Retina (tissue), 1 donor: ENCODE data around the gene NPIPB9.
"Not testable (repeated sequence)": the region's sequence is repeated elsewhere in the genome, so short reads cannot be mapped to it uniquely, and the experiment has no call there.

Experiments used
- DNase-seq: peaks from one replicate; pipeline ENCODE4 v3.0.0-alpha.2; 2016

Gene NPIPB9

DNA sequence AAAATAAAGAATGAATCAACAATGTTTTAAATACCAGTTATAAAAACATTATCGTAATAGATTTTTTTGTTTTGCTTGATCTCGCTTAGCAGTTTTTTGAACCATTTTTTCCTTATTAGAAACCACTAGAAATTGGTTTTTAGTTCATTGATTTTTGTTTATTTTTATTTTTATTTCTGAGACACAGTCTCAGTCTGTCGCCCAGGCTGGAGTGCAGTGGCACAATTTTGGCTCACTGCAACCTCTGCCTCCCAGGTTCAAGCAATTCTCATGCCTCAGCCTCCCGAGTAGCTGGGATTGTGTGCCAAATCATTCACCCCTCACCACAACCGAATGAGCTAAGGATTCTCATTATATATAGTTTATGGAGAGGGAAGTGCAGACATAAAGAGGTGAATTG, at the start of gene NPIPB9:
NPIPB9 (plus strand) TSS at position 301 of the 400 bp plus-strand sequence.
- not testable (repeated sequence) for DNase-seq

DNA sequence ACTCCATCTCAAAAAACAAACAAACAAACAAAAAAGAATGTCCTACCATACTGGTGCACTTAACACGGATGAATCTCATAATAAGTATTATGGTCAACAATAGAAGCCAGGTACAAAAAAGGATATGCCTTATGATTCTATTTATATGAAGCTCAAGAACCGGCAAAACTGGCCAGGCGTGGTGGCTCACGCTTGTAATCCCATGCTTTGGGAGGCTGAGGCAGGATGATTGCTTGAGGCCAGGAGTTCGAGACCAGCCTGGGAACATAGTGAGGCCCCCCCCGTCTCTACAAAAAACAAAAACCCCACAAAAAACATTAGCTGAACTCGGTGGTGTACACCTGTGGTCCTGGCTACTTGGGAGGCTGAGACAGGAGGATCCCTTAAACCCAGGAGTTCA, 47.3 kb upstream of the NPIPB9 start:
- not testable (repeated sequence) for DNase-seq

GRCh38 chr16:28711220-28712083, 40.1 kb upstream of the NPIPB9 start, which contains the start of gene EIF3C:
Gene EIF3C (plus strand): TSS chr16:28711464. CDS start chr16:28711687, 223 bp downstream.
- not testable (repeated sequence) for DNase-seq

GRCh38 chr16:28722852-28723650, 28.5 kb upstream of the NPIPB9 start:
- DNase-seq: not testable (repeated sequence)

- DNase-seq: not testable (repeated sequence)
Observed at GRCh38 chr16:28731253-28731652, 20.3 kb upstream of the NPIPB9 start.

DNA sequence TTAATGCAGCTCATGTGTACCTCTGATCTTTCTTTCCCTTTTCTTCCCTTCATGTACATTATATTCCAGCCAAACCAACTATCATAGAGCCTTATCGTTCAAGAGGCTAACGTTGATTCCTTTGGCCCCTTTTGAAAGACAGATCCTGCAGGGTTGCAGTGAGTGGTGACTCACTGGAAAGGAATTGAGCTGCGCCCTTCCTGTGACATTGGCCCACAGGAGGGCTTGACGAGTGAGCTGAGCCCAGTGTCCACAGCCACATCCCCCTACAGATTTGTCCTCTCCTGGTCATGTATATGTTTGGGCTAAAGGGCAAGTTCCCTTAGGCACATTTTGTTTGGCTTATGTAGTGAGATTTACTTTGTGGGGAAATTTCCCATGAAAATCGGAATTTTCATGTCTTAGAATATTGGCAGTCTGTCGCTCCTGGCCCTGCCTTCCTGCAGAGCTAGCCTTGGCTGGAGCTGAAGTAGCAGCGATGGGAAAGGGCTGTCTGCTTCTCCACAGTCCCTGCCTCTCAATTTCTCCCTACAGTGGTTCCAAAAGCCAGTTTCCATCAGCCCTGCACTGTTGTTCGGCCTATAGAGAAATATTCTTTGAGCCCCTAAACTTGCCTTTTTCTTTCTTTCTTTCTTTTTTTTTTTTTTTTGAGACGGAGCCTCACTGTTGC, 19.0 kb upstream of the NPIPB9 start:
- DNase-seq: not testable (repeated sequence)

GRCh38 chr16:28739787-28740186, 11.8 kb upstream of the NPIPB9 start:
- DNase-seq: not testable (repeated sequence)

DNA sequence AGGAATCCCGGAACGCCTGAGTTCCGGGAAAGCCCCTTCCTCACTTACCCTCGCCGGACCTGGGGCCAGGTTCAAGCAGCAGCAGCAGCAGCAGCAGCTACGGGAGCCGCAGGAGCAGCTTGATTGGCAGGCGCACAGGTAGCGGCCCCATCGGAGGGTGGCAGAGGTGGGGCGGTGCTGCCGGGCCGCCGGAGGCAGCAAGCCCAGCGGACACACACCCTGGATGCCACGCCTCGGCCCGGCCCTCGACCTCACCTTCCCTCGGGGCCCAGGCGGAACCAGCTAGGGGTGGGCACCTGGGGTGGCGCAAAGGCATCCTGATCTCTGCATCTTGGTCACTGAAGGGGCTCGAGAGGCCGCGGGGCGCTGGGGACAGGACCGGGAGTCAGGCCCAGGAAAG, 11.0 kb upstream of the NPIPB9 start:
- not testable (repeated sequence) for DNase-seq

GRCh38 chr16:28741295-28741694, 10.3 kb upstream of the NPIPB9 start:
- peak; percentile 0 for DNase-seq

- peak; percentile 1 for DNase-seq
Observed at GRCh38 chr16:28746618-28747350, 4.8 kb upstream of the NPIPB9 start.

- DNase-seq: not testable (repeated sequence)
Observed at GRCh38 chr16:28749997-28750465, 1.6 kb upstream of the NPIPB9 start.

- DNase-seq: not testable (repeated sequence)
Observed at GRCh38 chr16:28750469-28751067, 1.0 kb upstream of the NPIPB9 start.

GRCh38 chr16:28781697-28782096, 30.1 kb downstream of the NPIPB9 start:
- not testable (repeated sequence) for DNase-seq

DNA sequence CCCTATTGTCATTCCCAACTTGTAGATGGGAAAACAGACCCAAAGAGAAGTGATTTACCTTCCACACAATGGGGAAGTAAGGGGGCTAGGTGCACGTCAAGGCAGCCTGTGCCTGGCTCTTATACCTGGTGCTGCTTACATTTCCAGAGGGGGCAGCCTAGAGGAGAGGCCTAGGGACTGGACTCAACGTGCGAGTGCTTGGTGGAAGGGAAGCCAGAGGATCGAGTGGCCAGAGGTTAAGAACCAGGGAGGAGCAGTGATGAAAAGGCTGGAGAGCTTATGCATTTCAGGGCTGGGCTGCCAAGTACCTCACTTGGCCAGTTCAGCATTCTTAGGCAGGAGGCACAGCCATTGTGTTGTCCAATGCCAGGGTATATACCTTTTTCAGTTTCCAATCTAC, 30.8 kb downstream of the NPIPB9 start:
- not testable (repeated sequence) for DNase-seq

DNA sequence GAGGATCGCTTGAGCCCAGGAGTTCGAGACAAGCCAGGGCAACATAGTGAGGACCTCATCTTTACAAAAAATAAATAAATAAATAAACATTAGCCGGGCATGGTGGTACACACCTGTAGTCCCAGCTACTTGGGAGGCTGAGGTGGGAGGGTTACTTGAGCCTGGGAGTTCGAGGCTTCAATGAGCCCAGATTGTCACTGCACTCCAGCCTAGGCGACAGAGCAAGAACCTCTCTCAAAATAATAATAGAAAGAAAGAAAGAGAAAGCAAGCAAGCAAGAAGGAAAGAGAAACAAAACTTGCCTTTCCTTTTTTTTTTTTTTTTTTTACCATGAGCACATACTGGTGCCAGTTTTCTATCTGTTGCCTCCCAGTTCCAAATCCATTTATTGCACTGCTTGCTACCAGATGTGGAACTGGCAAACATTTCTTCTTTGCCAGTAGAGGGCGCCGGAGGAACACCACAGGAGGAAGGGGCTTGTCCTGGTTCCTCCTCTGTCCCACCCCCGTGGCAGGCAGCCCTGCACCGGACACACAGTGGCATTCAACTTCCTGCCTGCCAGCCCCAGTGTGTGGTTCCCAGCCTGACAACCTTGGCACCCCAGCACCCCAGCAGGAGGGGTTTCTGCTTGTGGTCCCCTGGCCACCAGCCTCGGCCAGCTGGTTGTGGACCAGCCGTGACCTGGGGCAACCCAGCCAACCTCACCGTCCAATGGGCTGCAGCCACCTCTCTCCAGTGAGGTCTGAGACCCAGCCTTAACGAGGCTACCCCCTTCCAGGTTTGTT, 50.8 kb downstream of the NPIPB9 start:
- DNase-seq: peak; percentile 37

GRCh38 chr16:28807445-28808120, 56.0 kb downstream of the NPIPB9 start:
- not testable (repeated sequence) for DNase-seq

DNA sequence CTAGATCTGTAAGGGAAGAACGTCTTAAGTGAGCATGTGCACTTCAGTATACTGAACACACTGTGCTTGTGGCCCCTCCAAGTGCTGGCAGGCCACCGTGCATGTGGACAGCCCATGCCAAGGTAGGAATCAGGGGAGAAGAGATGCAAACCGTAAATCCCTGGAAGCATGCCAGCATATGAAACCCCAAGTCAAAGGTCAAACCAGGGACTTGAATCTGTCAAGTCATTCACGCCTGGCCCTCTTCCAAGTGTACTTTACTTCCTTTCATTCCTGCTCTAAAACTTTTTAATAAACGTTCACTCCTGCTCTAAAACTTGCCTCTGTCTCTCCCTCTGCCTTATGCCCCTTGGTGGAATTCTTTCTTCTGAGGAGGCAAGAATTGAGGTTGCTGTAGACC, 68.4 kb downstream of the NPIPB9 start:
- DNase-seq: no peak

GRCh38 chr16:28820546-28820945, 69.0 kb downstream of the NPIPB9 start:
- not testable (repeated sequence) for DNase-seq

GRCh38 chr16:28821874-28822519, 70.4 kb downstream of the NPIPB9 start:
- DNase-seq: no peak
